Sigmoid colon (tissue), 4 donors: ENCODE data around the gene CASZ1.

Experiments used
- CTCF ChIP-seq, 4 experiments: fragments of 450-650 bp in 3 of 4; fragments of 200-600 bp in 1 of 4; IDR thresholded peaks; one replicate each; pipeline ENCODE4 v1.5.1; 2016 to 2019; ENCODE audit warnings: antibody characterized with exemption in 4 of 4, mild to moderate bottlenecking in 3 of 4, moderate library complexity in 2 of 4
- EP300 ChIP-seq, 4 donors: sonication (generic); formaldehyde crosslinking; IDR thresholded peaks; one replicate each; pipeline ENCODE4 v1.6.1; 2017; ENCODE audit warnings: antibody characterized with exemption in 4 of 4
- POLR2AphosphoS5 ChIP-seq, 4 donors: sonication (generic); formaldehyde crosslinking; IDR thresholded peaks; one replicate each; pipeline ENCODE4 v1.6.1; 2017; ENCODE audit warnings: antibody characterized with exemption in 4 of 4

GRCh38 chr1:10669570-10669969, 126.9 kb downstream of the CASZ1 start:
- no peak for TF ChIP-seq POLR2AphosphoS5 (IDR thresholded peaks at IDR 0.05)
- TF ChIP-seq EP300 (IDR thresholded peaks at IDR 0.05), result no peak
- no peak for TF ChIP-seq CTCF (IDR thresholded peaks at IDR 0.05)
